NCI-H748 (cell line): ENCODE measurements around the gene TRIM21.
A peak's percentile ranks its signal among the peaks of the same experiment; 100 is the strongest.
"Not testable (repeated sequence)": the region's sequence is repeated elsewhere in the genome, so short reads cannot be mapped to it uniquely, and the experiment has no call there.

ENCODE experiments used
- DNase-seq: peaks from one replicate; lab custom pipeline; 2025; ENCODE audit not compliant: unreplicated experiment; lab: John Stamatoyannopoulos, UW

The TRIM21 gene

DNA sequence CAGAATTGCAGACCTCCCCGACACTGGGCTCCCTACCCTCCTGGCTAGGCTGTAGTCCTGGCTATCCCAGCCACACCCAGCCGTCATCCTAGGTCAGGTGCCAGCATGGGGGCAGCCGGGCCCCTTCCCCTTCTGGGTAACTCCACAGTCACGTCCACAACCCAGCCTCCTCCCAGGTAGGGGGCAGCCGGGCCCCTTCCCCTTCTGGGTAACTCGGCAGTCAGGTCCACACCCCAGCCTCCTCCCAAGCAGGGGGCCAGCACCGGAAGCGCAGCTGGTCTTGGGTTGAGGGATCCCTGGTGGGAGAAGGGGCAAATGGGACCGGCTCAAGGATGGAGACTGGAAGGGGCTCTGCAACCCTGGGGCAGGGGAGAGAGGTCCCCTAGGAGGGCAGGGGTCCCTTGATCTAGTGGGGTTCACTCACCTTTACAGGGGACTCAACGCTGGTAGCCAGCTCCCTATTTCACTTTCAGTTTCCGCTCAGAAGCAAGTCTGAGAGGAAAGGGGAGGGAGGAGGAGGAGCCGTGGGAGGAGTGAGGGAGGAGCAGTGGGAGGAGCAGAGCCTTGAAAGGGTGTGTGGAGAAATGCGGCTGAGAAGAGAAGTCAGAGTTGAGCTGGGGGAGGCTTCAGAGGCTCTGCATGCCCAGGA, at the start of gene TRIM21:
TSS of gene TRIM21 (minus strand) at position 494 of the 649 bp plus-strand sequence. CDS start 3,293 bp downstream, outside the sequence.
- peak; percentile 75 for DNase-seq

DNA sequence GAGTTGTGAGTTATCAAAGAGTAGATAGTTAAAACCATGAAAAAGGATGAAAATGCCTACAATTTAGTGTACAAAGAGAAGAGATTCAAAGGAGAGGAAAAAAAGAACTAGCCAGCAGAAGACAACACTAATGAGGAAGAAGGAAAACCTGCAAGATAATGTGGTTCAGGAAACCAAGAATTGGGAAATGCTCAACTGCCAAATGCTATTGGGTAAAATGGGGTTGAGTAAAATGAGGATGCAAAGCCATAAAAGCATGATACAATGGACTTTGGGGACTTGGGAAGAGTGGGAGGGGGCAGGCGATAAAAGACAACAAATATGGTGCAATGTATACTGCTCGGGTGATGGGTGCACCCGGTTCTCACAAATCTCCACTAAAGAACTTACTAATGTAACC, 48.0 kb upstream of the TRIM21 start:
- no peak for DNase-seq

DNA sequence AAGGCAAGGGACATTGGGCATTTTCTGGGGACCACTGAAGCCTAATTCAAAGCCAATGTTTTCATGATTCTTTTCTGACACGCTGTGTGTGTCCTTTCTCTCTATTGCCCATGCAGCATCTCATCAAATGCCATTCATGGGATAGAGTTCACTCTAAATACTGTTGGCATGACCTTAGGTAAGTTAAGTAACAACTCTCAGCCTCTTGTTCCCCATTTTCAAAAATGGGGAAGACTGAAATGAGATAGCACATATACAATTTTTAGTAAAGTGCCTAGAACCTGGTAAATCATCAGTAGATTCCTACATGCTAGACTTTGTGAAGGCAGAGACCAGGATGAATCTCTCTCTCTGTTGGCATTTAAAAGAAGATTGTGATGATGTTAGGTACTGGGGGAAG, 42.9 kb upstream of the TRIM21 start:
- DNase-seq = no peak

DNA sequence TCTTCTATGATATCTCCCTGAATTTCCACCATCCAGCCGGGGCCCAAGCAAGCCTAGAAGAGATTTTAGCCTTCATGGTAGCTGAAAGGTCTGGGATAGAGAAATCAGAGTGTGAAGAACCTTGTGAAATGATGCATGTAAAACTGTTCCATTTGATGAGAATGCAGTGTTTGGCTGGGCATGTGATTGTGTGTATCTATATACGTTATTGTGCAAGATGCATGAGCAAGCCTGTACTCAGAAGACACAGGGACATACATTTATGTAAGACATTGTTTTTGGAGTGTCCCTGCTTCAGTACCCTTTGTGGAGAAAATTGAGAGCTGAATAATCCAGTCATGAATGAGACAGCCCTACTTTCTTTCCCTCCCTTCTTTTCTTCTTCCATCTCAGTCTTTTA, 40.4 kb upstream of the TRIM21 start:
- no peak for DNase-seq

DNA sequence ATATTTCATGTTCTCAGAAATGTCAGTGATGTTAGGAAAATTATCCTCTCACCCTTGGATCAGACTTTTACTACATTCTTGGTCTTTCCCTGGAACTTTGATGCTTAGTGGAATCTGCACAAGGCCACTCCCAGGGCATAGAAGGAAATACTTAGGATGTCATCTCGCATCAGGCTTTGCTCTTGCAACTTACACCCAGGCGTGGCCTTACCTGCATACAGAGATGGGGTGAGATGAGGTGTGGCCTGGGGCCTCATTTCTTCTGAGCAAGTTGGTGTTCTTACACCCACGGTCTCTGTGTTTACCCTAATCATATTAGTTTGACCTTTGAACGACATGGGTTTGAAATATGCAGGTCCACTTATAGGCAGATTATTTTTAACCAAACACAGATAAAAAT, 36.5 kb upstream of the TRIM21 start:
- DNase-seq = no peak

DNA sequence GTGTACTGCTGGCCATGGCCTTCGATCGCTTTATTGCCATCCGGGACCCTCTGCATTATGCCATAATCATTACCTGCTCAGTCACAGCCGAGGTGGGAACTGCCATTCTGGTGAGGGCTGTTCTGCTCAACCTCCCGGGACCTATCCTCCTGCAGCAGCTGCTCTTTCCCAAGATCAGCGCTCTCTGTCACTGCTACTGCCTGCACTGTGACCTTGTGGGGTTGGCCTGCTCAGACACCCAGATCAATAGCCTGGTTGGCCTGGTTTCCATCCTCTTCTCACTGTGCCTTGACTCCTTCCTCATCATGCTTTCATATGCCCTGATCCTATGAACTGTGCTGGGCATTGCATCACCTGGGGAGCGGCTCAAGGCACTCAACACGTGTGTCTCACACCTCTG, 24.9 kb upstream of the TRIM21 start:
- no peak for DNase-seq

DNA sequence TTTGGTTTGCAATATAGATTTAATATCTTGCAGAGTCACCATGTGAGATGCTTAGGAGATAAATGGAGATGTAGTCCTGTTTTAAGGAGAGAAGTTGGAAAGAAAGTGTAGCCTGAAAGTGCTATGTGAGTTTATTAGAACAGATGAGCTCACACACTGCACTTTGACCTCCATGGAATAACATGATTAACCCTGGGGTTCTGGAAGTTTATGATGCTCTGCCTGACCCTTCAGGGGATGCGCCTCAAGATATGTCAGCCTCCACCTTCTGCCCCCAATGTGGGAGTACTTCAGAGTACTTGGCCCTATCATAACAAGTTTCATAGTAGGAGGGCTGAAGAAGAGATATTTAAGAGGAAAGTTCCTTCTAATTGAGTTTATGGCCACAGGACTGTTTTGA, 23.3 kb upstream of the TRIM21 start:
- DNase-seq = no peak

DNA sequence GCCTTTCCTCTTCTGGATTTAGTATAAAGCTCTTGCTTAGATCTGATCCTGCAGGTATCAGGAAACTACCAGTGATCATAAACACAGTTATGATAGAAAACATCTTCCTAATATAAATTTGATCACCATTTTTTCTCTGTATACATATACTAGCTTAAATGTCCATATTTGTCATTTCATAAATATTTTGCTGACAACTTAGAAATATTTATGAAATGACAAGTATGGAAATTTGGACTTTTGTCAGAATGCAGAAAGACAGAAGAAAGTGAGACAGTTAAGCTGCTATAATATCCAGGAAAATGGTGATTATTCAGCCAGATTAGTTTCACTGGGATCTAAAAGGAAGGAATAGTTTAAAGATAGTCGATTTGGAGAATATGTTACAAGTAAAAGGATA, 22.8 kb upstream of the TRIM21 start:
- DNase-seq = no peak

DNA sequence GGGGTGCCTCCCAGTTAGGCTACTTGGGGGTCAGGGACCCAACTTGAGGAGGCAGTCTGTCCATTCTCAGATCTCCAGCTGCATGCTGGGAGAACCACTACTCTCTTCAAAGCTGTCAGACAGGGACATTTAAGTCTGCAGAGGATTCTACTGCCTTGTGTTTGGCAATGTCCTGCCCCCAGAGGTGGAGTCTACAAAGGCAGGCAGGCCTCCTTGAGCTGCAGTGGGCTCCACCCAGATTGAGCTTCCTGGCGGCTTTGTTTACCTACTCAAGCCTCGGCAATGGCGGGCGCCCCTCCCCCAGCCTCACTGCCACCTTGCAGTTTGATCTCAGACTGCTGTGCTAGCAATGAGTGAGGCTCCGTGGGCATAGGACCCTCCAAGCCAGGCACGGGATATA, 12.7 kb upstream of the TRIM21 start:
- DNase-seq = peak; percentile 18

DNA sequence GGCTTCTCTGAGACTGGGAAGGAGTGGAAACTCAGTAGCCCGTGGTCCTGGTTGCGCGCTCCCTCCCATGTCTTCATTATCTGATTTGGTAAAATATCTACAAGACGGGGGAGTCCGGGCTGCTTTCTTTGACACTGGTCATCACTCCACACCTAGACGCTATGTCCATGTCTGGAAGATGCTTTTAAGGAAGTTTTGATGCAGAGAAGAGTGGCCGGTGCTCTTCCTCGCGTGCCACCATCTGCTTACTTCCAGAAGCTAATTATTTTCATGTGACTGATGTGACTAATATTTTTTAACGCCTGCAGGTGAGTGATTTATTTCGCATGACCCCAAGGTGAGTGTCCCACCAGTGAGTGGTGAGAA, 339 bp upstream of the TRIM21 start:
- DNase-seq = no peak

DNA sequence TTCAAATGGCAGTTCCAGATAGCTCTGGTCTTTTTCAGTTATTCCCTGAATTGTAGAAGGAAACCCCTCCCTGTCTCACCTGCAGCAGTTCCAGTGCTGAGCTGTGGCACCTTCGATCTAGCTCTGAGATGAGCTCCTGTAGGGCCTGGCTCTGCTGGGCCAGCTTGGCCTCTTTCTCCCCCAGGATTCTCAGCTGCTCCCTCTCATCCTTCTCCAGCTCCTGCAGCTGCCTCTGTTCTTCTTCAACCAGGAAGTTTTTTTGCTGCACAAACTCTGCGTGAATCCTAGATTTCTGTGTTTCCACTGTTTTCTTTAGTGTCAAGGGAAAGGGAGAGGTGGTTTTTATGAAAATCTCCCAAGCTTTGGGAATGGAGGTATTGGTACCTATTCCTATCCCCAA, 5.3 kb downstream of the TRIM21 start:
- DNase-seq = no peak

DNA sequence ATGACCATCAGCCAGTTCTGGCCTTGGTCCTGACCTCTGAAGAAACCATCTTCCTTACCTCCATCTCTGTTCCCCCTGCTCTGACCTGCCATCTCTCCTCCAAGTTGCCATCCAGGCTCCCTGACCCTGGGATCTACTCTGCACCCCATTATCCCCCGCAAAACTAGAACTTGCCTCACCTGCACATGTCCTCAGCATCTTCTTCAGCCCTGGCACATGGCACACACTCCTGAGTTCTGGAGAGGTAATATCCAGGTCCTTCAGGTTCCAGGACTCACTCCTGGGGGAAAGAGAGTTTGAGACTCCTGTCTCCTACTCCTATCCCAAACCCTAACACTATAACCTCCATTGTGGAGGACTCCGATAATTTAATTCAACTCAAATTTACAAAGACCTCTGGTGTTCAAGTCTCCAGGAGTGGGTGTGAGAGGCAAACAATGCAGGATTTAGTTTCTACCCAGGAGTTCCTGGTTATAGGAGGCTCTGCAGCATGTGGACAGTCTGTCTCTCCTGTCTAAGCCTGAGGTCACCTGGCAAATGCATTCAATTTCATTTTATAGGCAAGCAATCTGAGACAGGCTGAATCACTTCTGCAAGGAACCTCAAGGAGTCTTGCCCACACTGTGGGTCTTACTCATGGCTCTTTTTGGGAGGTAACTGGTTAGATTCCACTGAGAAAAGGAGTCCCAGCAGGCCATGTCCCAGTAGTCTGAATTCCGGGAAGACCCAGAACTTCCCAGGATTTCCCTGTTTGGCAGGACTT, 7.3 kb downstream of the TRIM21 start:
- no peak for DNase-seq

DNA sequence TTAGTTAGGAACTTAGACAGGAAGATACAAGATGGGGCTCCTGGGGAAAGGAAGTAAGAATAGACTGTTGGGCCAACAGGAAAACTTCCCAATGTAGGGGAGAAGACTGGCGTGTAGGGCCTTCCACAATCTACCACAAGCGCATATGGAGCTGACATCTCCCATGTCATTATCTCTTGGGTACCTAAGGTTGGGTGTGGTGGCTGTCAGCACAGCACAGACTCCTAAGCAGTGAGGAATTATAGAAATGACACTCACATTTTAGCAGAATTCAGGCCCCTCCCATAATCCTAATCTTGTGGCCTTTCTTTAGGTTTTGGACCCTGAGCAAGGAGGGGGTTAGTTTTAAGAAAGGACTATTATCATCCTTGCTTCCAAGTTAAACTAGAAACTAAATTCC, 11.6 kb downstream of the TRIM21 start:
- DNase-seq = no peak

DNA sequence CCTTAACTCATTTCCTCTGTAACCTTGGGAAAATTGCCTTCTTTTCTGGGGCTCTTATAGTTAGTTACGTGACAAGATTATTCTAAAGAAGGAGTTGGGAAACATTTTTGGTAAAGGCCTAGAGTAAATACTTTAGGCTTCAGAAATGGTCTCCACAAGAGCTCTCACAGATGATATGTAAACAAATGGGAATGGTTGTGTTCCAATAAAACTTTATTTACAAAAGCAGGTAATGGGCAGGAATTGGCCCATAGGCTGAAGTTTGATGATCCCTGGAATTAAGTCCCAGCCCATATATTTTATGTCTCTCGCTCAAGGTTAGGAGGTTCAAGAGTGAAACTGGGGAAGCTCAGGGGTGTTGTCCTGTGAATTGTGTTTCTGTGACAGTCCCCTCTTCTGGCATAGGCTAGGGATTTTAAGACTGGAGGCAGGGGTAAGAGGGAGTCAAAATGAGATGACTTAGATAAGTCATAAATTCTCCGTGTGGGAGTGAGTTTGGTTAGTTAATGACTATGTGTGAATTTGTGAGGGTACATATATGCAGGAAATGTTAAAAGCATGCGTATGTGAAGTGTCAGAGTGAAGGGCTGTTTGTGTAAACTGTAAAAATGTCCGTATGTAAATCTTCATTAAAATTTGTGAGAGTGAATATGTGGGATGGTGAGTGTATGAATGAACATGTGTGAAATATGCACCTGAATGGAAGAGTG, 17.9 kb downstream of the TRIM21 start:
- DNase-seq = no peak

DNA sequence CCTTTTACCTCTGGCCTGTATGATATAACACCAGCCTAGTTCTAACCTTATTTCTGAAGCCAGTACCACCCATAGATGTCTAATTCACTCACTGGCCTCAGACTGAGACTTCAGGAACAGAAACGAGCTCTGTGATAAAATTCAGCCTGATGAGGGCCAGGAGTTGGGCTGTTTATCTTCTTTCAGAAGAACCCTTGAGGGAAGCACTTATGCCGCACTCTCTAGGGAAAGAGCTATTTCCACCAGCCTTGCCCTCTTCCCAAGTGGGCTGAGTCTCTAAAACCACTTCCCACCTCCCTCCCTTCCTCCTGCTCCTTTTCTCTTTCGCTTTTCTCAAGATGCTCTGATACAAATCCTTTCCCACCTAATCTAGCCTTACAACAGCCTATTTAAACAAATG, 23.3 kb downstream of the TRIM21 start:
- no peak for DNase-seq

DNA sequence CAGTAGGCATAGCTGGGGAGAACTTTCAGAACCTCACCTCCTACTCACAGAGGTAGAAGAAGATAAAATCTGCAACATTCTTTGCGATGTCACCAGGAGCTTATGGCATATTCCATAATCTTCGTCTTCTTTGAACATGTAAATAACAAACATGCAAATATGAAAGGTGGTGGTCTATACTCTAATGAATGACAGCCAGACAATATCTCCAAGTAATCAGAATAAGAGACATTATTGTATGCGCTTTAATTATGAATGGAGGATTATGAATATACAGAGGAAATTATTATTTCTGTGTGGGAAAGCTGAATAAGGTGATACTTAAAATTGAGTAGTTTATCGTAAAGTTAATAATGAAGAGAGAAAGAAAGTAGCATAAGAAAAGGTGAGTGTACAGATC, 25.2 kb downstream of the TRIM21 start, which contains the start of gene OR52B4:
TSS of gene OR52B4 (minus strand) at position 101 of the 400 bp plus-strand sequence. CDS start at position 10, 91 bp downstream.
- DNase-seq = no peak

DNA sequence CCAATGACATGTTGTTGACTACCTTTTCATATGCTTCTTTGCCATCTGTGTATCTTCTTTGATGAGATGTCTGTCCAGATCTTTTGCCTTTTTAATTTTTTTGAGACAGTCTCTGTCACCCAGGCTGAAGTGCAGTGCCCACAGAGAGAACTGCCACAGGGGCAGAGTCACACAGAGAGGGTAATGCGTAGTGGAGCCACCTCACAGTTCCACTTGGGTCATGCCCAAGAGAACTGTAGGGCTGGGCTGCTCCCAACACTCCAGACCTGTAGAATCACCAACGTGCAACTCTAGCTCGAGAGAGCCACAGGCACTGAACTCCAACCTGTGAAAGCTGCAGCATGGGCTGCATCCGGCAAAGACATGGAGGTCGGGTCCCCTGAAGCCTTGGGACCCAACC, 45.4 kb downstream of the TRIM21 start:
- DNase-seq = not testable (repeated sequence)

DNA sequence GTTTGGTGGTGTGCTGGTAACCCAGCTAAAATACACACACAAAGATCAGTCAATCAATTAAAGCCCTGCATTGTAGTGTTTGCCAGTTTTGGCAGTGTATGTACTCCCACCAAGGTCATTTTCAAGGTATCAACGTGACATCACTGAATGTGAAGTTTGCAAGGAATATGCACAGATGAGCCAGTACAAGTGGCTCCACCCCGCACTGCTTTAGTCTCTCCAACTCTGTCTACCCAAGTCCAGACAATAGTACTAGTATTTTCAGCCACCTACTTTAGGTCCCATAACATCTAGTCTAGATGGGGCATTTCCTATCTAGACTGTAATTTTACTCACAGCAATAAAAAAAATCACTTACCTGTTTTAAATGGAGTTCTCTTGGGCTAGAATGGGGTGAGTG, 48.1 kb downstream of the TRIM21 start:
- DNase-seq = not testable (repeated sequence)
